Stimulated activated CD4-positive, alpha-beta T cell treated with anti-CD3 and anti-CD28 coated beads, Interleukin-1b, Interleukin-23, amount 100 ng/mL, for 48 hours (primary cell): ENCODE measurements around the gene TLR9.

Experiments
- DNase-seq: peaks from one replicate; pipeline ENCODE4 v3.0.0-alpha.2; 2020

TLR9 gene

DNA sequence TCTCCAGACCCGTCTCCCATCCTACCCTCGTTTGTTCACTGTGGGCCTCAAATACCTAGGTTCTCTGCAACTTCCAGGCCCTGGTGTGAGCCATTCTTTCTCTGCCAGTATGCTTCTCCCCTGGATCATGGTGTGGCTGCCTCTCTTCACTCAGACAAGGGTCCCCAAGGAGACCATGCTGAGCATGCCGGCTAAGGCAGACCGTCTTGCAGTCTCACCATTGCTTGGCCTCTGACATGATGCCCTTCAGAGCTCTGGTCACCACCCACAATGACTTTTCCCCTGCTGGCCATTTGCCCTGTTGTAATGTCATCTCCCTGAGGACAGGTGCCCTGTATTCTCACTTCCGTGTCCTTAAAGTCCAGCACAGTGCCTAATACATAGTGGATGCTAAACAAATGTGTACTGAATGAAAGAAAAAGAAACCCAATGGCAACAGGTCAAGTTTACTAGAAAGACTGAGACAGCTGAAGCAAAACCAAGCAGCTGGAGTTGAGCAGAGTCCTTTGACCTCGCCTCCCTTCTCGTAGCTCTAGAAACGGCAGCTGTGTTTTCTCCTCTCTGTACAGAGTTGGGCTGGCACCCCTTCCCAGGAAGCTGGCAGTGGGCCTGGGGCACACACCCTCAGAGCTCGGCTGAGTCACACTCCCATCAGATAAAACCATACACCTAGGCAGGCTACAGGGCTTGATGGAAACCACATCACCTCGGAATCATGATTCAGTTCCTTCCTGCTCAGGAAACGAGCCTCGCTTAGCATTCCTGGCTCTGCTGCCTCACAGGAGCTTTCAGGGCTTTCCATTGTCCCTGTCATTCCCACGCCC lies 8.6 kb downstream of the TLR9 start:
- DNase-seq = peak; percentile 45

DNA sequence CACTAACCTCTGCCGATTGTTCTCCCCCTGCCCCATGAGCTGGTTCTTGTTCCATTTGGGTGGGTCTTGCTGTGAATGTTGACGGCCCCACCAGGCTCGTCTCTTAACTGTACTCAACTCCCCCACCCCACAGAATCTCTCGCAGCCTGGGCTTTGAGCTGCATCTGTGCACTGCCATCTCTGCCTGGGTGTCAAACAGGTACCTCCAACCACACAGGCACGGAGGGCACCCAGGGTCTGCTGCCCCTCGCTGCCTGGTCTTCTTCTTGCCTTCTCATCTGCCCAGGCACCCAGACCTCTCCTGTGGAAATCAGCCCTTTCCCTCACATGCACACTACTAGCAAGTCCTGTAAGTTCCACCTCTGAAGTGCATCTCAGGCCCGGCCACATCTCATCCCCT lies 10.1 kb downstream of the TLR9 start:
- no peak for DNase-seq

DNA sequence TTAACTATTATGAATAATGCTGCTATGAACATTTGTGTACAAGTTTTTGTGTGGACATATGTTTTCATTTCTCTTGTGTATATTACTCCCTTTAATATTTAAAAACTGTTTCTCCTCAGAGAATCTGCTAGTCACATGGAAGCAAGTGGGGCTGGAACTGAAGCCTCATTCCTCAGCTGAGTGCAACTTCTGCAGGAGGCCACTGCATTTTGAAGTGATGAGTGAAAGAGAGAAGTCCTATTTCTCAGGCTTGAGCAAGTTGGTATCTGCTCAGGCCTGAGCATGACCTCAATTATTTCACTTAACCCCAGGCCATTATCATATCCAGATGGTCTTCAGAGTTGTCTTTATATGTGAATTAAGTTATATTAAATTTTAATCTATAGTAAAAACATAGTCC lies 11.5 kb downstream of the TLR9 start:
- no peak for DNase-seq

DNA sequence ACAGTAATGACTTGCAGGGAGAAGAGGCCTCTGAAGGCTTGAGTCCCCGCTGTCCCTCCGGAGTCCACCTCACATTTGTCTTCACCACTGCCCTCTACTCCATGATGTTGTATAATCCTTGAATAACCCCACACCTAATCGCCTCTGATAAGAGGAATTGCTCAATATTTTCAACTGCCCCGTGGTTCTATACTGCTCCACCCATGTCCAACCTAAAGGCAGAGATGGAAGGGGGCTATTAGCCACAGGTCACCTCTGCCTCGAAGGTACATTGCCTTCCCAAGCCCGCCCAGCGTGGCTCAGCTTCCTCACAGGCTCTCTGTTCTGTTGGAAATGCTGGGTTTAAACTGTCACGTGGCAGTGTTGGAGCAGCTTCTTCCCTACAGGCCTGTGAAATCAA lies 12.4 kb downstream of the TLR9 start:
- no peak for DNase-seq

DNA sequence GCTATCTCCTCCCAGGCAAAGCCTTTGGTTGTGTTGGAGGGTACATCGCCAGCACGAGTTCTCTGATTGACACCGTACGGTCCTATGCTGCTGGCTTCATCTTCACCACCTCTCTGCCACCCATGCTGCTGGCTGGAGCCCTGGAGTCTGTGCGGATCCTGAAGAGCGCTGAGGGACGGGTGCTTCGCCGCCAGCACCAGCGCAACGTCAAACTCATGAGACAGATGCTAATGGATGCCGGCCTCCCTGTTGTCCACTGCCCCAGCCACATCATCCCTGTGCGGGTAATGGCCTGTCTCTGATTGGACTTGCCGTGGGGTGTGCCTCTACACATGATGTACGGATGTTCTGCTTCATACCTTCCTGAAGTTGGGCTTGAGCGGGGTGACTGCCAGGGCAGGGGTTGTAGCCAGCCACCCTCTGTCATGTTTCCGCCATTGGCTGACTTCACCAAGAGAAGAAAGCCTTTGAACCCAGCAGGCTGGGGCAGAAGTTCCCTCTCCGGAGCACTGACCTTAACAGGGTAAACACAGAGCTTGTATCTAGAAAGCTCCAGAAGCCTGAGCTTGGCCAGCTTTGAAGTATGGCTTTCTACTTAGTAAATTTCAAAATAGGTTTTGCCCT lies 14.1 kb downstream of the TLR9 start:
- no peak for DNase-seq

DNA sequence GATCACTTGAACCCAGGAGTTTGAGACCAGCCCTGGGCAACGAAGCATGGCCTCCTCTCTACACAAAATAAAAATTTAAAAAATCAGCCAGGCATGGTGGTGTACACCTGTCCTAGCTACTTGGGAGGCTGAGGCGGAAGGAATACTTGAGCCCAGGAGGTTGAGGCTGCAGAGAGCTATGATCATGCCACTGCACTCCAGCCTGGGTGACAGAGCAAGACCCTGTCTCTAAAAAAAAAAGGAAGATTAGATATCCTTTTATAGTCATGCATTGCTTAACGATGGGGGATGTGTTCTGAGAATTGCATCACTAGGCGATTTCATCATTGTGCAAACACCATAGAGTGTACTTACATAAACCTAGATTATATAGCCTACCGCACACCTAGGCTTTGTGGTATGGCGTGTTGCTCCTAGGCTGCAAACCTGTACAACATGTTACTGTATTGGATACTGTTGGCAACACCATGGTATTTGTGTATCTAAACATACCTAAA lies 14.8 kb downstream of the TLR9 start:
- no peak for DNase-seq

DNA sequence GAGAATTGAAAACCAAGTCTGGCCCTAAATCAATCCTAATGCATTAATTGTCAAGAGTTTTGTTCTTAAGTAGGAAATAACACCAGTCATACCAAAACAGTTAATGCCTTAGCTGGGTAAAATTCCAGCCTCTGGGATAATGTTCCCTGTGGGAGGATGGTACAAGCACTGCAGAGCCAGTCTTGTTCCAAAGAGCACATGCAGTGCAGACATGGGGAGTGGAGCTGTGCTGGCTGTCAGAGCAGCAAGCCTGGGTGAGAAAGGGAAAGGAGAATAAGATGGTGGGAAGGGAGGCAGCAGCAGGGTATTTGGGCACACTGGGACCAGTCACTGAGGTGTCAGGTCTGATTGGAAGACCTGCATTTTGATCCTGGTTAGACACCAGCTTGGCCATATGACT lies 15.4 kb downstream of the TLR9 start:
- no peak for DNase-seq

DNA sequence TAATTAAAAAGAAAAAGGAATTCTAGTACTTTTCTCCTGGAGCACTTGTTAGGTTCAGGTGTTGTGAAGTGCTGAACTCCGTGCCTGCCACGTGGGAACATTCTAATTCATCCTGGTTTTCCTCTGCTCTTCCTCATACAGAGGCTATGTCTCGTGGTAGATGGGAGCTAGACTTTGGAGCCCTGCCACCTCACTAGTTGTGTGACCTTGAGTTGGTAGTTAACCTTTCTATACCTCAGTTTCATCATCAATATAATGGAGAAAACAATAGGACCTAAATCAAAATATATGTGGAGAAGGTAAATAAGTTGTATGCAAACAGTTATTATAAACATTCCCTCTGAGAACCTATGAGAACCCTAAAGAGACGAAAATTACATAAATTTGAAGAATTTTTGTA lies 16.9 kb downstream of the TLR9 start:
- no peak for DNase-seq

DNA sequence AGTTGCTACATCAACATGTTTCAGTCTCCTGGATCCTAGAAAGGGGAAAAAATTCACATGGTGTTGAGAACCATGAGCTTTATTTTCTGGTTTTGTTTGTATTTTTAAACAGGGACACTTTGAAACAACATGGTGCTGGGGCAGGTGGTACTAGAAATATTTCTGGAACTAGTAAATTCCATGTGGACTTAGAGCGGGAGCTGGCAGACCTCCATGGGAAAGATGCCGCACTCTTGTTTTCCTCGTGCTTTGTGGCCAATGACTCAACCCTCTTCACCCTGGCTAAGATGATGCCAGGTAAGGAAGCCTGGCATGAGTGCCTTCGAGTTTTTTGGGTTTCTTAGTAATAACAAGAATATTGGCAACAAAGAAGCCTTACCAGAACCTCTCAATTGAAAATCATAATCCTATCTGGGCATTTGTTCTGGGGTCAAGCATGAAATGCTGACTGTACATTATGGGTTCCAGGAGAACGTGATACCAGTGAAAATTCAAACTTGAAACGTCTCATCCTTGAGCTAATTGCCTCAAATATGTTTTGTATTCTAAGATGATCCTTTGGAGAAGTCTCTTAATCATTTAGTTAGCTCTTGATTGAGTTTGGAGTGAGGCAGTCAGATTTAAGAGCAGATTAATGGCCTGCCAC lies 19.6 kb downstream of the TLR9 start:
- no peak for DNase-seq

DNA sequence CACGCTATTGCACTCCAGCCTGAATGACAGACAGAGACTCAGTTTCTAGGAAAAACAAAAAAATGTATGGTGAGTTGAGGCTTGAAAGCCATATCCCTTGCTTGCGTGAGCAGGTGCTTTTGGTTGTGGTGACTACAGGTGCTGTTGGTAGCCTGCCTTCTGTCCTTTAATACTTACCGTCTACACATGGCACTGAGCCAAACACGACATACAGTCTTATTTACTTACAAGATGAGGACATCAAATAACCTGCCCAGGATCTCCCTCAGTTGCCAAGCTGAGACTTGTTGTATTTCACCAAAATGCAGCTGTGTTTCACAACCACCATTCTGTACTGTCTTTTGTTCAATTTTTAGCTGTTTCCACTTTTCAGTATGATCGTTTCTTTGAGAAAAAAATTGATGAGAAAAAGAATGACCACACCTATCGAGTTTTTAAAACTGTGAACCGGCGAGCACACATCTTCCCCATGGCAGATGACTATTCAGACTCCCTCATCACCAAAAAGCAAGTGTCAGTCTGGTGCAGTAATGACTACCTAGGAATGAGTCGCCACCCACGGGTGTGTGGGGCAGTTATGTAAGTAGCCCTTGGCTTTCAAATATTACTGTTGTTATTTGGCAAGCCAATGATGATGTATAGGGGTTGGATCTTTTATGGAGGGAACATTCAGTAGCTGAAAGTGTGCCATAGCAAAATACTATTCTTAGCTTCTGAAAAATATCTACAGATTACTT lies 20.9 kb downstream of the TLR9 start:
- DNase-seq = peak; percentile 44

DNA sequence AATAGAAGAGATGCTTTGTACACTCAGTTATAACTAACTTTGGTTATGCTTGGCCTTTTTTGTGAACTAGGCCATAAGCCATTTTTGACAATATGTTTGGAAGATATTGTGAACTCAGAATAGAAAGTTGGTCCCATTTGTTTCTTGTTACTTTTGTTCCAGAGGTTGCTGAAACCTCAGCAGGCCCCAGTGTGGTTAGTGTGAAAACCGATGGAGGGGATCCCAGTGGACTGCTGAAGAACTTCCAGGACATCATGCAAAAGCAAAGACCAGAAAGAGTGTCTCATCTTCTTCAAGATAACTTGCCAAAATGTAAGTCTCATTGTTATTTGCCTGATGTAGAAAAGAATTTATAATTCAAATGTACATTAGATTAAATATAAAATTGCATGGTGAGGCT lies 21.7 kb downstream of the TLR9 start:
- no peak for DNase-seq

DNA sequence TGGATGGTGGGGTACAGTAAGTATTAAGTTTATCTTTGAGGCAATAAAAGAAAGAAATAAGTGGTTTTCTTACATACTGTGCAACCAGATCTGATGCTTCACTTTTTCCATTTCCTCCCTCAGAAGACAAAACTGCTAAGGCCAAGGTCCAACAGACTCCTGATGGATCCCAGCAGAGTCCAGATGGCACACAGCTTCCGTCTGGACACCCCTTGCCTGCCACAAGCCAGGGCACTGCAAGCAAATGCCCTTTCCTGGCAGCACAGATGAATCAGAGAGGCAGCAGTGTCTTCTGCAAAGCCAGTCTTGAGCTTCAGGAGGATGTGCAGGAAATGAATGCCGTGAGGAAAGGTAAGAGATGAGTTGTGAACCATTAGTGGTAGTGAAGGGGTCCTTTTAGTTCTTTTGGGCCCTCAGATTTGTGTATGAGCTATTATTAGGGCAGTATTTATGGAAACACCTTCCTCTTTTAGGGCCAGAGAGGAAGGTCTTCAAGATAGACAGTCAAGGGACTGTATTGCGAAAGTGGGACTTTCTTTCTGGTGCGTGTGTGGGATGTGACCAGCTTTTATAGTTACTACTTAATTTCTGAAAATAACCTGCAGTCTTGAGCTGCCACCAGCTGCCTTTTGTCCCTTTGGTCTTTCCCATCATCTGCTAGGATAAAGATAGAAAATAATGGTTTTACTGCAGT lies 22.9 kb downstream of the TLR9 start:
- DNase-seq = no peak

DNA sequence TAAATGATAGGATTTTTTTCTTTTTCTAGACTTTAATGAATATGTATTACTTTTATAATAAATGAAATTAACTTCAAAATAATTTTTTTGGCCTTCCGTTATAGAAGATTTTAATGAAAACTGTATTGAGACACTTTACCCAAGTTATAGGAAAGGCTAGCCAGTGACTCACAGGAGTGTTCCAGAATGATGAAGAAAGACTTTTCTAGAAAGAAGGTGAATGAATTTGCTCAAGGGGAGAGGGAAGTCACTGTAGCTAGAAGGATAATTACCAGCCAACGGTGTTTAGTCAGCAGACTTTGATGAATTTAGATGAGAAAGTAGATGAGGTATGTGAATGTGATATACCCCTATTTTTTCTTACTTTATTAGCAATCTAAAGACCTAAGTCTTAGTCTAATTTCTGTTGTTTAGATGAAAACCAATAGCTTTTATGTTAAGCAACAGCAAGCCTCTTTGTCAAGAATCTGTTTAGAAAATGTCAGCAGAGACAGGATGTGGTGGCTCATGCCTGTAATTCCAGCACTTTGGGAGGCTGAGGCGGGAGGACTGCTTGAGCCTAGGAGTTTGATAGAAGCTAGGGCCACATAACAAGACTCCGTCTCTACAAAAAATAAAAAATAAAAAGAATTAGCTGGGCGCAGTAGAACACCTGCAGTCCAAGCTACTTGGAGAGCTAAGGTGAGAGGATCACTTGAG lies 24.3 kb downstream of the TLR9 start:
- DNase-seq = no peak

DNA sequence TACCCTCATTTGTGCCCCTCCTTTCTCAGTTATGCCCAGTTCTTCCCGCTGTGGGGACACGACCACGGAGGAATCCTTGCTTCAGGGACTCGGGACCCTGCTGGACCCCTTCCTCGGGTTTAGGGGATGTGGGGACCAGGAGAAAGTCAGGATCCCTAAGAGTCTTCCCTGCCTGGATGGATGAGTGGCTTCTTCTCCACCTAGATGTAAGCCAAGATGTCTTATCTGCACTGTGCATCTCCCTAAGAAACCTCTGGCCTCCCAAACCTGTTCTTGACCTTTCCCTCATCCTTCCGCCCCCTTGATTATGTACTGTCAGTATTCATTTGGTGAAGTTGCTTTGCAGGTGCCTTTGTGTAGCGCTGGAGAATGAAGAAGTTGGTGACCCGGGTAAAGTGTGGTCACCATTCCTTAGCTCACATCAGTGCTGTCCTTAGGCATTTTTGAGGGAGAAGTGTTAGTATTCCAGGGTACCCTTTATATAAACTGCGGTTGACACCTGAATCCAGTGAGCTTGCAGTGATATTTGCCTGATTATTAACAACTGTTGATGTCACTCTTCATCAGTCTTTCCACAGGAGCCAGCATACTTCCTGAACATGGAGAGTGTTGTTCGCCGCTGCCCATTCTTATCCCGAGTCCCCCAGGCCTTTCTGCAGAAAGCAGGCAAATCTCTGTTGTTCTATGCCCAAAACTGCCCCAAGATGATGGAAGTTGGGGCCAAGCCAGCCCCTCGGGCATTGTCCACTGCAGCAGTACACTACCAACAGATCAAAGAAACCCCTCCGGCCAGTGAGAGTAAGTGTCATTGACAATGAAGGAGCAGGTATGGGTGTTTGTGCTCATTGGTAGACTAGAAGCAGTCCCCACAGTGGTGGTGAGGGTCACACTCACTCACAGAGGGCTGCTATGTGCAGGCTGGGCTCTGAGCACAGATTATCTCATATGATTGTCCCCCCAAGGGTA lies 26.5 kb downstream of the TLR9 start:
- DNase-seq = no peak

DNA sequence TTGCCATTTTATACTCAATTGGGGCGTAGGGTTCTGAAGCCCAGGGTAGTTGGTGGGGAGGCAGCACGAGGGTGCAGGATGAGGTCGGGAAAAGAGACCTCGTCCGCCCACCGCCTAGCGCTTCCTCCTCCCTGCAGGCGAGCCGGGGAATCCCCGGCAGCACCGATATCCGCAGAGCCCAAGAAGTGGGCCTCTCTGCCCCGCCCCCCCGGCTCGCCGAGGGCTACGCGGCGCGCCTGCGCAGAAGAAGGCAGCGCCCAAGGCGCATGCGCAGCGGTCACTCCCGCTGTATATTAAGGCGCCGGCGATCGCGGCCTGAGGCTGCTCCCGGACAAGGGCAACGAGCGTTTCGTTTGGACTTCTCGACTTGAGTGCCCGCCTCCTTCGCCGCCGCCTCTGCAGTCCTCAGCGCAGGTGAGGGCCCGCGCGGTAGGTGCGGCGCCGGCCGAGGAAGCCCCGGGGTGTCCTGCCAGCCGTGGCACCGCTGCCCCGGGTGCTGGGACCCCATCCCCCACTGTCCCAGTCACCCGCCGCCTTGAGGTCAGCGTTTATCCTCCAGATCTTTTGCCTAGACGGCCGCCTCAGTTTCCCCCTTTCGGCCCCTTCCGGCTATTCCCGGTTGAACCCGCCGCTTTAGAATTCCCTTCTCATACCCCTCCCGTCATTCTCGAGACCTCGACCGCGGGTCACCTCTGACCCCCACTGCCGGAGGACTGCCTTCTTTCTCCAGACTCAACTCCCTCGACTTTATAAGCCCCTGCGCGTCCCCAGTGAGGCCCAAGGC lies 27.4 kb downstream of the TLR9 start, which contains the start of gene ALAS1:
ALAS1 (plus strand) TSS at position 319 of the 784 bp plus-strand sequence. CDS start 1,082 bp downstream, outside the sequence.
- DNase-seq = peak; percentile 91

DNA sequence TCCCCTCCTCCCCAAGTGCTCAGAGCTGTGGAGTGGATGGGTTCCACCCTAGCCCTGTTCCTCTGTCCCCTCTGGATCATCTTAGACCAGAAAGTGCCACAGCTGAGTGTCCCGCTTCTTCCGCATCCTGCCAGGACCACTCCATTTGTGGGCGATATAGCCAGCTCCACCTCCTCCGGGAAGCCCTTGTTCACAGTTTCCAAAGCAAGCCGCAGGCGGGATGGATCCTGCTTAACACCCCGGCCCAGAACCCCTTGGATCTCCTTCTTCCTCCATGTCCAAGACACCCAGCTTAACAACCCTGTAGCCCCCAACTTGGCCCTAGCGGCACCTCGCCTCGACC lies 28.0 kb downstream of the TLR9 start:
- no peak for DNase-seq

DNA sequence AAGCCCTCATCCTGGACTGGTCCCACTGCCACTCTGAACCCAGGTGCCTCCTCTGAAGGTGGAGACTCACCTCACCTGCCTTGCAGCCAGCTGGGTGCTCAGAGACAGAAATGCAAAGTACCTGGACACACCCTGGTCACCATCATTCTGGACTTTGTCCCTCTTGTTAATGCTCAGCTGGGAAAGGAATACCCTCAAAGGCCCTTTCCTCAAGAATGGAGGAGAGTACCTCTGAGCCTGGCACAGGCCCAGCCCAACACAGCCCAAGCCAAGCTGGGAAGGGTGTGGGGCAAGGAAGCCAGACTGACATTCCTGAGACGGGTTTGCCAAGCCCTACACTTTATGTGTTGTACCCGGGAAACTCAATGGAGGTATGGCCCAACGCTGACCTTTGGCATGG lies 28.5 kb downstream of the TLR9 start:
- no peak for DNase-seq

DNA sequence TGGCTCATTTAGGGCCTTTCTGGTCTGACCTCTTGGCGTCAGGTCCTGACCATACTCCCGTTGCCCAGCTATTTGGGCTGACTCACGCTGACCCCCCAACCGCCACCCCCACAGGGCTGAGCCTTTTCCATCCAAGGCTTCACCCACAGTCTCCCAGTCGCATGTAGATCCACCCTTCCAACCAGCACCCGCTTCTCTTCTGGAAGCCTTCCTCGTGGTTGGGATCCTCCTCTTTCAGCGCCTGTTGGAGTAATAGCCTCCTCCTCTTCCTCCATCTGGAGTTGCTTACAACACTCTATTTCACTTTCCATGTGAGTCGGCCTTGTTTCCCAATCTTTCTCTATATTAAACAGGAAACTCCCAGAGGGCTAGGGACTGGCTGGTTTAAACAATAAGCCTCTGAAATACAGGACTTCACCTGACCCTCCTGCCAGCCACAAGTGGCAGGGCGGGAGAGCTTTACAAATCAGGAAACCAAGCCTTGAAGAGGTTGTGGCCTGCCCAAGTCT lies 29.6 kb downstream of the TLR9 start:
- no peak for DNase-seq

DNA sequence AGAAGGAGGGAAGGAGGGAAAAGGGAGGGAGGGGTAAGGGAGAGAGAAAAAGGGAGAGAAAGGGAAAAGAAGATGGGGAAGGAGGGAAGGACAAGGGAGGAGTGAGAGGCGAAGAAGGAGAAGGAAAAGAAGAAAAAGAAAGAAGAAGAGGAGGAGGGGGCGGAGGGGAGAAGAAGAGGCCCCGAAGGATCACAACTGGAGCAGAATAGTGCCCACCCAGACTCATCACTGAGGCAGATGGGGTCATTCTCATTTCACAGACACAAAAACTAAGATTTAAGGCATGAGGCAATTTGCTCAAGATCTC lies 30.2 kb downstream of the TLR9 start:
- DNase-seq = no peak
